Kidney (tissue), 14 donors: ENCODE results near the gene BEX1. TPM values are rescaled to one million over a fixed set of nuclear protein-coding genes. Genes with fewer than 3 reads are reported as not detected.

Experiments
- DNase-seq, 5 donors: peaks; one replicate each; pipeline ENCODE4 v3.0.0-alpha.2; 2013 to 2020
- FAIRE-seq: peaks from 2 replicates; lab custom pipeline; 2012; peaks lifted over from hg19 to GRCh38; lab: Jason Lieb, UNC
- H3K27ac ChIP-seq, 2 donors: one replicate each; pipeline ENCODE4 v1.7.0; 2013; ENCODE audit warnings: low read depth in 2 of 2, low read length in 2 of 2, inconsistent platforms in 1 of 2
- H3K27me3 ChIP-seq: one replicate; pipeline ENCODE4 v1.7.1; 2013; ENCODE audit warnings: low read length, inconsistent platforms; ENCODE audit not compliant: control insufficient read depth, insufficient read depth
- H3K36me3 ChIP-seq, 3 donors: one replicate each; pipeline versions ENCODE4 v1.7.0 to v1.7.1; 2013; ENCODE audit warnings: low read length in 3 of 3, control low read depth in 1 of 3, inconsistent platforms in 1 of 3; ENCODE audit not compliant: insufficient read depth in 3 of 3, control insufficient read depth in 2 of 3
- H3K4me1 ChIP-seq, 3 donors: one replicate each; pipeline versions ENCODE4 v1.7.0 to v1.7.1; 2013; ENCODE audit warnings: low read length in 3 of 3, inconsistent platforms in 1 of 3, low read depth in 1 of 3; ENCODE audit not compliant: control insufficient read depth in 2 of 3, insufficient read depth in 2 of 3
- H3K4me3 ChIP-seq, 3 donors: one replicate each; pipeline versions ENCODE4 v1.7.0 to v1.8.1; 2013; ENCODE audit warnings: low read length in 3 of 3, control low read depth in 1 of 3, inconsistent platforms in 1 of 3
- H3K9ac ChIP-seq, 3 donors: one replicate each; pipeline versions ENCODE4 v1.7.0 to v1.7.1; 2013; ENCODE audit warnings: low read length in 3 of 3, control low read depth in 1 of 3, inconsistent platforms in 1 of 3
- H3K9me3 ChIP-seq, 3 donors: one replicate each; pipeline versions ENCODE4 v1.7.0 to v1.7.1; 2013; ENCODE audit warnings: low read length in 3 of 3, control low read depth in 1 of 3, inconsistent platforms in 1 of 3; ENCODE audit not compliant: control insufficient read depth in 2 of 3, insufficient read depth in 1 of 3
- intact Hi-C: fragments of 100-400 bp; cut with DNase I; formaldehyde crosslinking; loops from one replicate; pipeline ENCODE4 v1.11.1; 2022
- polyA plus RNA-seq: library from polyadenylated mRNA; stranded (reverse); fragments of 350-450 nt; fragmentation: Illumina TruSeq; extraction: RNeasy Lipid Tissue Mini Kit (QIAGEN cat#74804); gene quantifications from one replicate; pipeline ENCODE4 v1.2.3, GENCODE V29; 2014; ENCODE audit warnings: low read depth, low replicate concordance; ENCODE audit not compliant: insufficient read depth
- total RNA-seq: library from RNA; stranded (reverse); fragmentation: NEBNext Ultra II Directional; extraction: Animal tissue kit (Norgen Biotek cat#: 25700); gene quantifications from one replicate; pipeline ENCODE4 v1.2.1, GENCODE V29; 2021
- TF ChIP-seq, protein P1 (sequence below): IDR thresholded peaks from 3 replicates; pipeline ENCODE4 v1.5.1; 2012; ENCODE audit warnings: mild to moderate bottlenecking, moderate library complexity, borderline replicate concordance; ENCODE audit not compliant: insufficient read depth; ENCODE audit errors: extremely low read depth
- donor health status: control.
- donor health status: control.
- donor health status: control.
- donor health status: control.
- donor health status: control.
- donor health status: DM: yes; HTN: yes; CAD: no.
- donor health status: Normal renal cell carcinoma (clear cell type).

The BEX1 gene
- total and polyA plus RNA-seq, 2 donors from 2014 or later: 5.4 to 32.8 TPM

DNA sequence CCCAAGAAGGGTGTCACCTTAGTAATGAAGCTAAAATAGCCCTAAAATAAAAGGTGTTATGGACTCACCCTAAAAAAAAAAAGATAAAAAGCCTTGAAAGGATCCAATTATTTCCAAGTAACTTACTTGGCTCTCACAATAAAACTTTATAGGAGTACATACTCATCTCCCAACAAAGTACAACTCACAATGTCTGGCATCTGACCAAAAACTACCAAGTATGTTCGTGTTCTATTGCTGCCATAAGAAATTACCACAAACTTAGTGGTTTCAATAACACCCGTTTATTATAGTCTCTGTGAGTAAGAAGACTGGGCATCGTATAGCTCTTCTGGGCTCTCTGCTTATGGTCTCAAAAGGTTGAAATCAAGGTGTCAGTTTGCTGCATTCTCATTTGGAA lies 51.0 kb downstream of the BEX1 start:
- Histone ChIP-seq H3K36me3 (no peaks in the 10 kb centered on the region), H3K27ac (no peak overlapping the region)
- intact Hi-C loops: no loop called here

More for the DNA sequence above, 51.0 kb downstream of the BEX1 start:
- no peak for DNase-seq
- Histone ChIP-seq H3K4me3 (no peak overlapping the region), H3K27me3 (no peaks in the 10 kb centered on the region), H3K9ac (no peak overlapping the region), H3K9me3 (no peaks in the 10 kb centered on the region), H3K4me1 (no peaks in the 10 kb centered on the region)
- TF ChIP-seq, protein P1, sequence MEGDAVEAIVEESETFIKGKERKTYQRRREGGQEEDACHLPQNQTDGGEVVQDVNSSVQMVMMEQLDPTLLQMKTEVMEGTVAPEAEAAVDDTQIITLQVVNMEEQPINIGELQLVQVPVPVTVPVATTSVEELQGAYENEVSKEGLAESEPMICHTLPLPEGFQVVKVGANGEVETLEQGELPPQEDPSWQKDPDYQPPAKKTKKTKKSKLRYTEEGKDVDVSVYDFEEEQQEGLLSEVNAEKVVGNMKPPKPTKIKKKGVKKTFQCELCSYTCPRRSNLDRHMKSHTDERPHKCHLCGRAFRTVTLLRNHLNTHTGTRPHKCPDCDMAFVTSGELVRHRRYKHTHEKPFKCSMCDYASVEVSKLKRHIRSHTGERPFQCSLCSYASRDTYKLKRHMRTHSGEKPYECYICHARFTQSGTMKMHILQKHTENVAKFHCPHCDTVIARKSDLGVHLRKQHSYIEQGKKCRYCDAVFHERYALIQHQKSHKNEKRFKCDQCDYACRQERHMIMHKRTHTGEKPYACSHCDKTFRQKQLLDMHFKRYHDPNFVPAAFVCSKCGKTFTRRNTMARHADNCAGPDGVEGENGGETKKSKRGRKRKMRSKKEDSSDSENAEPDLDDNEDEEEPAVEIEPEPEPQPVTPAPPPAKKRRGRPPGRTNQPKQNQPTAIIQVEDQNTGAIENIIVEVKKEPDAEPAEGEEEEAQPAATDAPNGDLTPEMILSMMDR: no peak
- no peak for FAIRE-seq

Other genes with a start within 250 kb of the BEX1 start
- 1.1 TPM for gene RAB40AL, start 126.9 kb downstream of the BEX1 start, total RNA-seq
- gene RAB40AL, start 126.9 kb downstream of the BEX1 start, polyA plus RNA-seq: not detected
- 1.8 TPM for gene NXF3, start 29.0 kb upstream of the BEX1 start, total RNA-seq
- 2.7 TPM for gene NXF3, start 29.0 kb upstream of the BEX1 start, polyA plus RNA-seq
- 52.6 TPM for gene BEX4, start 150.9 kb upstream of the BEX1 start, total RNA-seq
- gene BEX4, start 150.9 kb upstream of the BEX1 start, polyA plus RNA-seq: 135 TPM
- 49.7 TPM for gene TCEAL8, start 191.0 kb upstream of the BEX1 start, total RNA-seq
- 88.5 TPM for gene TCEAL8, start 191.0 kb upstream of the BEX1 start, polyA plus RNA-seq
- gene TCEAL5, start 212.6 kb upstream of the BEX1 start, total RNA-seq: 0.28 TPM
- gene TCEAL5, start 212.6 kb upstream of the BEX1 start, polyA plus RNA-seq: 2.6 TPM
- gene BEX2, start 246.8 kb upstream of the BEX1 start, total RNA-seq: 34.7 TPM
- gene BEX2, start 246.8 kb upstream of the BEX1 start, polyA plus RNA-seq: 130 TPM